GM13977 (cell line): Measurements from ENCODE around the gene IL17RE.

ENCODE experiments used
- DNase-seq: peaks from one replicate; pipeline ENCODE4 v3.0.0; 2012; ENCODE audit warnings: low spot score
- in situ Hi-C: fragments of 300-500 bp; cut with MboI; formaldehyde crosslinking; loops from one replicate; pipeline ENCODE4 v1.12.0; 2022; ENCODE audit warnings: low sequenced_read_pairs, low pct_unique_long_range_greater_than_20kb, mixed read lengths, inconsistent platforms; ENCODE audit not compliant: unreplicated experiment
- TF ChIP-seq, protein P1 (sequence below): IDR thresholded peaks from 2 replicates; pipeline ENCODE4 v1.5.1; 2012; ENCODE audit warnings: mild to moderate bottlenecking, control low read depth; ENCODE audit not compliant: insufficient read depth; ENCODE audit errors: extremely low read depth, missing control alignments

Gene IL17RE

DNA sequence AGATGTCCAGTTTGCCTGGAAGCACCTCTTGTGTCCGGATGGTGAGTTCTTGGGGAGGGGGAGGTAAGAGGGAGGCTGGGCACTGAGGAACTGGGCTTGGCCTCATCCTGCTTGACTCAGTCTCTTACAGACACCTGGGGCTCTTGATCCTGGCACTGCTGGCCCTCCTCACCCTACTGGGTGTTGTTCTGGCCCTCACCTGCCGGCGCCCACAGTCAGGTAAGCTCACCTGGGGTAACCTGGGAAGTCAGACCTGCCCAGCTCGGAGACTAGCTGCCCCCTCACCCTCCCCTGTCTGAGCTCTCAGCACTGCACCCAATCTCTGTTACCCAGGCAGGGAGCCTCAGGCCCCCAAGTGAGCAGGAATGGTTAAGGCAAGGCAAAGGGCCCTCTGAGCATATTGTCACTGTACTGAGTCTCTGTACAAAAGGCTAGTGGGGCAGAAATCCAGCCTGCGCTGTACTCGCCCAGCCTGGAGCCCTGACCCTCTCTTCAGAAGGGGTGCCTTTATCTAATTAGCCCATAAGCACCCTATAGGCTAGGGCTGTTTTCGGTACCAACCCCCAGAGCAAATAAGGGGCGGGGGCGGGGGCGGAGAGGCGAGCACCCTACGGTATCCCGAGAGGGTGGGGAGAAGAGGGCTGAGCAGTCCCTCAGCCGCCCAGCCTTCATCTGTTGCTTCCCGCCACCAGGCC lies 12.1 kb downstream of the IL17RE start:
- TF ChIP-seq, protein P1, sequence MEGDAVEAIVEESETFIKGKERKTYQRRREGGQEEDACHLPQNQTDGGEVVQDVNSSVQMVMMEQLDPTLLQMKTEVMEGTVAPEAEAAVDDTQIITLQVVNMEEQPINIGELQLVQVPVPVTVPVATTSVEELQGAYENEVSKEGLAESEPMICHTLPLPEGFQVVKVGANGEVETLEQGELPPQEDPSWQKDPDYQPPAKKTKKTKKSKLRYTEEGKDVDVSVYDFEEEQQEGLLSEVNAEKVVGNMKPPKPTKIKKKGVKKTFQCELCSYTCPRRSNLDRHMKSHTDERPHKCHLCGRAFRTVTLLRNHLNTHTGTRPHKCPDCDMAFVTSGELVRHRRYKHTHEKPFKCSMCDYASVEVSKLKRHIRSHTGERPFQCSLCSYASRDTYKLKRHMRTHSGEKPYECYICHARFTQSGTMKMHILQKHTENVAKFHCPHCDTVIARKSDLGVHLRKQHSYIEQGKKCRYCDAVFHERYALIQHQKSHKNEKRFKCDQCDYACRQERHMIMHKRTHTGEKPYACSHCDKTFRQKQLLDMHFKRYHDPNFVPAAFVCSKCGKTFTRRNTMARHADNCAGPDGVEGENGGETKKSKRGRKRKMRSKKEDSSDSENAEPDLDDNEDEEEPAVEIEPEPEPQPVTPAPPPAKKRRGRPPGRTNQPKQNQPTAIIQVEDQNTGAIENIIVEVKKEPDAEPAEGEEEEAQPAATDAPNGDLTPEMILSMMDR = no peak
- DNase-seq = peak; percentile 49
- in situ Hi-C loops = no loop called here

DNA sequence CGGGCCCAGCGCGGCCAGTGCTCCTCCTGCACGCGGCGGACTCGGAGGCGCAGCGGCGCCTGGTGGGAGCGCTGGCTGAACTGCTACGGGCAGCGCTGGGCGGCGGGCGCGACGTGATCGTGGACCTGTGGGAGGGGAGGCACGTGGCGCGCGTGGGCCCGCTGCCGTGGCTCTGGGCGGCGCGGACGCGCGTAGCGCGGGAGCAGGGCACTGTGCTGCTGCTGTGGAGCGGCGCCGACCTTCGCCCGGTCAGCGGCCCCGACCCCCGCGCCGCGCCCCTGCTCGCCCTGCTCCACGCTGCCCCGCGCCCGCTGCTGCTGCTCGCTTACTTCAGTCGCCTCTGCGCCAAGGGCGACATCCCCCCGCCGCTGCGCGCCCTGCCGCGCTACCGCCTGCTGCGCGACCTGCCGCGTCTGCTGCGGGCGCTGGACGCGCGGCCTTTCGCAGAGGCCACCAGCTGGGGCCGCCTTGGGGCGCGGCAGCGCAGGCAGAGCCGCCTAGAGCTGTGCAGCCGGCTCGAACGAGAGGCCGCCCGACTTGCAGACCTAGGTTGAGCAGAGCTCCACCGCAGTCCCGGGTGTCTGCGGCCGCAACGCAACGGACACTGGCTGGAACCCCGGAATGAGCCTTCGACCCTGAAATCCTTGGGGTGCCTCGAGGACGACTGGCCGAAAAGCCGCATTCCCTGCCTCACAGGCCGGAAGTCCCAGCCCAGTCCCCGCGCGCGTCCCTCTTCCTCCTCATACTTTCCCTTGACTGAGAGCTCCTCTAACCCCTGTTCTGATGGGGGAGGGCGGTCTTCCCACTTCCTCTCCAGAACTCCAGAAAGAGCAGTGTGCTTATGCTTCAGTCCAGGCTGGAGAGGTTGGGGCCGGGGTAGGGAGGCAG lies 12.8 kb downstream of the IL17RE start:
- in situ Hi-C loops = no loop called here
- peak; percentile 50 for DNase-seq
- TF ChIP-seq, protein P1 = peak; percentile 38

DNA sequence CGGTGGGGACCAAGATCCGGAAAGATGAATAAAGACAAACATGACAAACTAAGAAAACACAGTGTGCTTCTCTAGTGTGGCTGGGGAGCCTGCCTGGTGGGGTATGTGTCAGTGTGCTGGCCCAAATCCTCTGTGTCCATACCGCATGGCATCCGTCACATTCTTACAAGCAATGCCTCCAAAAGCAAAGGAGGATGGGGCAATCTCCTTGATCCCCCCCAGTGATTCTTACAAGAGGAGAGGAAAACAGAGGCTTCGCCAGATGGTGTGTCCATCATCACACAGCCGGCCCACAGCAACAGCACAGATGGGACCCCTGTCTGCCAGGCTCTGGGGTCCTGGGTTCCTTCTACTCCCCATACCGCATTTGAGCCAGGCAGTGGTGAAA lies 13.7 kb downstream of the IL17RE start:
- in situ Hi-C loops = no loop called here
- TF ChIP-seq, protein P1 = no peak
- DNase-seq = no peak

DNA sequence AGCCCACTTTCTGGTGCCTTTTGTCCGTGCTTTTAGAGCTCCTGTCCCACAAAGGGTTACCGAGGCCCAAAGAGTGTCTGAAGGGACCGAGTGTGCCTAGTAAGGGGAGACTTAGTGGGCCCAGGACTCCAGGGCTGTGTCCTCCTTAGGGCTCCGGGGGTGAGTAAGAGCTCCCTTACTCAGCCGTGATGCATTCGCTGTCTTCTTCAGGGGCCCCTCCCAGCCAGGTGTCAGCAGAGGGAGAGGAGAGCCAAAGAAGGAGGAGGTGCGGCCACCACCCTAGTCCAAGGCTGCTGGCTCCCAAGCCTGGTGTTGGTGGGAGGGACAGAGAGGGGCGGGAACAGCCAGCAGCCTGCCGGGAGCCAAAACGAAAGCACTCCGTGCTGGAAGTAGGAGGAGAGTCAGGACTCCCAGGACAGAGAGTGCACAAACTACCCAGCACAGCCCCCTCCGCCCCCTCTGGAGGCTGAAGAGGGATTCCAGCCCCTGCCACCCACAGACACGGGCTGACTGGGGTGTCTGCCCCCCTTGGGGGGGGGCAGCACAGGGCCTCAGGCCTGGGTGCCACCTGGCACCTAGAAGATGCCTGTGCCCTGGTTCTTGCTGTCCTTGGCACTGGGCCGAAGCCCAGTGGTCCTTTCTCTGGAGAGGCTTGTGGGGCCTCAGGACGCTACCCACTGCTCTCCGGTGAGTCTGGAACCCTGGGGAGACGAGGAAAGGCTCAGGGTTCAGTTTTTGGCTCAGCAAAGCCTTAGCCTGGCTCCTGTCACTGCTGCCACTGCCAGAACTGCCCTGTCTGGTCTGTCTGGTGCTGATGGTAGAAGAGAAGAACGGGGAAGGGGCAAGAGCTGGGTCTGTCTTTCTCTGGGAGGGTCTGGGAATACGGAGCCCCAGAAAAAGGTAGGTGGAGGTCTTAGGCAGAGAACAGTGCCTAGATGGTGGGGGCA lies 14.4 kb downstream of the IL17RE start, which contains the start of gene IL17RC:
IL17RC (plus strand) TSS at position 365 of the 947 bp plus-strand sequence; CDS start at position 583, 218 bp downstream.
- DNase-seq = no peak
- in situ Hi-C loops = no loop called here
- TF ChIP-seq, protein P1 = no peak

DNA sequence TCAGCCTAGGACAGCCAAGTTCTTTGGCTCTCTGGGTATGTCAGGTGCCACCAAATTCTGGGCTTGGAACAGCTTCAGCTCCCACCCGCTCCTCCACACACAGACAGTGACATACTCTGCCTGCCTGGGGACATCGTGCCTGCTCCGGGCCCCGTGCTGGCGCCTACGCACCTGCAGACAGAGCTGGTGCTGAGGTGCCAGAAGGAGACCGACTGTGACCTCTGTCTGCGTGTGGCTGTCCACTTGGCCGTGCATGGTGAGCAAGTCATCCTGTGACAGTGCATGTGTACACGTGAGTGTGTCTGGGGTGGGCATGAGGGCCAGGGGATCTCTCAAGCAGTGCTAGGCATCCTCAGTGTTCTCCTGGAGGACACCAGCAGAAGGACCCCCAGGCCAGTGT lies 15.2 kb downstream of the IL17RE start:
- no peak for DNase-seq
- TF ChIP-seq, protein P1 = no peak
- in situ Hi-C loops = no loop called here
